Loucy (cell line): ENCODE results near the gene TGFBRAP1.

ENCODE experiments used
- H2AFZ ChIP-seq: fragments of 200-600 bp; sonication (generic); 2 replicates; pipeline ENCODE4 v1.6.0; 2016; ENCODE audit warnings: antibody characterized with exemption, mild to moderate bottlenecking, low read length, moderate library complexity
- H3F3A ChIP-seq: fragments of 200-600 bp; 2 replicates; pipeline ENCODE4 v1.6.0; 2016; ENCODE audit warnings: antibody characterized with exemption, low read depth, mild to moderate bottlenecking
- H3K27me3 ChIP-seq: fragments of 200-600 bp; sonication (generic); 2 replicates; pipeline ENCODE4 v1.6.1; 2014; ENCODE audit warnings: low read length, mild to moderate bottlenecking; ENCODE audit not compliant: insufficient read depth, poor library complexity, severe bottlenecking
- H3K36me3 ChIP-seq: fragments of 200-600 bp; sonication (generic); 2 replicates; pipeline ENCODE4 v1.6.1; 2016; ENCODE audit warnings: low read length; ENCODE audit not compliant: insufficient read depth
- H3K4me1 ChIP-seq: fragments of 200-600 bp; sonication (generic); 2 replicates; pipeline ENCODE4 v1.5.1; 2014; ENCODE audit warnings: low read length, mild to moderate bottlenecking; ENCODE audit not compliant: insufficient read depth, poor library complexity, severe bottlenecking
- H3K4me2 ChIP-seq: fragments of 200-600 bp; sonication (generic); 2 replicates; pipeline ENCODE4 v1.6.0; 2014; ENCODE audit warnings: antibody characterized with exemption, low read length, low read depth, mild to moderate bottlenecking; ENCODE audit not compliant: poor library complexity, severe bottlenecking
- H3K4me3 ChIP-seq: fragments of 200-600 bp; sonication (generic); 2 replicates; pipeline ENCODE4 v1.5.1; 2014; ENCODE audit warnings: low read length, mild to moderate bottlenecking, mixed read lengths; ENCODE audit not compliant: poor library complexity, severe bottlenecking
- H3K79me2 ChIP-seq: fragments of 200-600 bp; sonication (generic); 2 replicates; pipeline ENCODE4 v1.6.1; 2014; ENCODE audit warnings: low read length; ENCODE audit not compliant: insufficient read depth
- H3K9ac ChIP-seq: fragments of 200-600 bp; sonication (generic); 2 replicates; pipeline ENCODE4 v1.6.0; 2014; ENCODE audit warnings: mild to moderate bottlenecking, low read depth, low read length, moderate library complexity; ENCODE audit not compliant: poor library complexity, severe bottlenecking
- H3K9me2 ChIP-seq: fragments of 200-600 bp; sonication (generic); replicated peaks from 2 replicates; pipeline ENCODE4 v1.6.1; 2016; ENCODE audit warnings: low read depth, low read length, mixed read lengths
- H3K9me3 ChIP-seq: fragments of 200-600 bp; sonication (generic); 2 replicates; pipeline ENCODE4 v1.6.1; 2014; ENCODE audit warnings: mild to moderate bottlenecking, antibody characterized with exemption, low read length, low read depth; ENCODE audit not compliant: insufficient read depth
- H4K20me1 ChIP-seq: fragments of 200-600 bp; sonication (generic); 2 replicates; pipeline ENCODE4 v1.6.0; 2014; ENCODE audit warnings: antibody characterized with exemption, low read length, mild to moderate bottlenecking; ENCODE audit not compliant: insufficient read depth, poor library complexity, severe bottlenecking
- CTCF ChIP-seq: fragments of 200-600 bp; sonication (generic); conservative IDR thresholded peaks from 2 replicates; pipeline ENCODE4 v1.5.1; 2014; ENCODE audit warnings: mild to moderate bottlenecking, antibody characterized with exemption, low read length
- EZH2phosphoT487 ChIP-seq: fragments of 200-600 bp; IDR thresholded peaks from 2 replicates; pipeline ENCODE4 v1.6.1; 2018; ENCODE audit warnings: antibody characterized with exemption, mild to moderate bottlenecking, moderate library complexity, borderline replicate concordance

Gene TGFBRAP1

GRCh38 chr2:105317937-105318336, 11.6 kb downstream of the TGFBRAP1 start:
- Histone ChIP-seq H2AFZ (no peak overlapping the region), H4K20me1 (peaks cover 16% of the 10 kb centered on the region), H3K36me3 (no peaks in the 10 kb centered on the region), H3K9ac (no peak overlapping the region), H3K9me2 (no peaks in the 10 kb centered on the region), H3K79me2 (peaks cover 87% of the 10 kb centered on the region), H3K4me2 (no peak overlapping the region), H3K4me1 (peaks cover 4% of the 10 kb centered on the region), H3K4me3 (no peak overlapping the region), H3F3A (no peaks in the 10 kb centered on the region), H3K9me3 (no peaks in the 10 kb centered on the region), H3K27me3 (no peaks in the 10 kb centered on the region)
- no peak for TF ChIP-seq EZH2phosphoT487
- no peak for TF ChIP-seq CTCF

- Histone ChIP-seq H3K9ac (no peak overlapping the region), H3K36me3 (no peaks in the 10 kb centered on the region; the same call in 1 of the 2 replicates), H3K9me3 (no peaks in the 10 kb centered on the region), H3K27me3 (no peaks in the 10 kb centered on the region), H3K4me3 (no peak overlapping the region), H3F3A (no peaks in the 10 kb centered on the region), H3K79me2 (peaks cover 85% of the 10 kb centered on the region), H3K9me2 (no peaks in the 10 kb centered on the region), H4K20me1 (peaks cover 24% of the 10 kb centered on the region), H3K4me1 (no peaks in the 10 kb centered on the region), H3K4me2 (no peak overlapping the region), H2AFZ (no peak overlapping the region)
- no peak for TF ChIP-seq CTCF
- no peak for TF ChIP-seq EZH2phosphoT487
Measured at GRCh38 chr2:105315314-105315713, 14.2 kb downstream of the TGFBRAP1 start.

- no peak overlapping the region for H2AFZ ChIP-seq
- peaks cover 34% of the 10 kb centered on the region for H4K20me1 ChIP-seq
- no peaks in the 10 kb centered on the region for H3K9me3 ChIP-seq
- H3K4me2 ChIP-seq: no peak overlapping the region
- no peaks in the 10 kb centered on the region for H3K27me3 ChIP-seq
- TF ChIP-seq CTCF (no peak), EZH2phosphoT487 (no peak)
- no peaks in the 10 kb centered on the region; the same call in 1 of the 2 replicates for H3K36me3 ChIP-seq
- no peaks in the 10 kb centered on the region for H3F3A ChIP-seq
- no peak overlapping the region for H3K4me3 ChIP-seq
- no peaks in the 10 kb centered on the region for H3K4me1 ChIP-seq
- no peak overlapping the region for H3K9ac ChIP-seq
- H3K9me2 ChIP-seq: no peaks in the 10 kb centered on the region
- peaks cover 90% of the 10 kb centered on the region for H3K79me2 ChIP-seq
Measured at GRCh38 chr2:105313877-105314276, 15.7 kb downstream of the TGFBRAP1 start.
